Psoas muscle (tissue), 8 donors: ENCODE results near the gene WHRN. TPM values are rescaled to one million over a fixed set of nuclear protein-coding genes. Genes with fewer than 3 reads are reported as not detected.

Experiments
- ATAC-seq, 4 donors: fragments of 200-7000 bp; cut with Tn5 transposase; one replicate each; pipeline ENCODE4 v1.9.1; 2020; ENCODE audit warnings: moderate library complexity in 3 of 4, mild to moderate bottlenecking in 2 of 4
- DNase-seq, 2 donors: peaks; one replicate each; pipeline ENCODE4 v3.0.0-alpha.2; 2020
- H3K27ac ChIP-seq: fragments of 200-600 bp; one replicate; pipeline ENCODE4 v1.8.0; 2022
- H3K27me3 ChIP-seq, 3 donors: fragments of 200-600 bp in 1 of 3; one replicate each; pipeline versions ENCODE4 v1.6.1 to v1.8.0; 2013 to 2022; ENCODE audit warnings: low read length in 2 of 3, mild to moderate bottlenecking in 2 of 3, moderate library complexity in 1 of 3; ENCODE audit not compliant: insufficient read depth in 3 of 3
- H3K36me3 ChIP-seq, 2 donors: fragments of 200-600 bp in 1 of 2; one replicate each; pipeline versions ENCODE4 v1.6.1 to v1.8.0; 2013 to 2022; ENCODE audit warnings: low read depth in 1 of 2, mild to moderate bottlenecking in 1 of 2, moderate library complexity in 1 of 2; ENCODE audit not compliant: insufficient read depth in 1 of 2
- H3K4me1 ChIP-seq: fragments of 200-600 bp; one replicate; pipeline ENCODE4 v1.8.0; 2022
- H3K4me3 ChIP-seq: fragments of 200-600 bp; one replicate; pipeline ENCODE4 v1.8.0; 2022; ENCODE audit warnings: mild to moderate bottlenecking
- H3K9me3 ChIP-seq: fragments of 200-600 bp; one replicate; pipeline ENCODE4 v1.8.0; 2022
- WGBS, 3 donors: extraction: QIAGEN DNeasy Blood & Tissue Kit; methylation state at CpG; one replicate each; pipeline versions ENCODE4 v1.1.6 to v1.1.7; 2013; 5-methylcytosine and 5-hydroxymethylcytosine counted together
- intact Hi-C, 2 donors: fragments of 100-400 bp; cut with DNase I; formaldehyde crosslinking; loops; one replicate each; pipeline versions ENCODE4 v1.11.0 to v1.14.2; 2022
- polyA plus RNA-seq, 3 donors: library from polyadenylated mRNA; stranded (reverse); fragments of 200-250 nt; gene quantifications; one replicate each; pipeline ENCODE4 v1.2.3, GENCODE V29; 2013
- total RNA-seq, 4 donors: library from RNA; stranded (reverse); fragmentation: NEBNext Ultra II Directional in 2 of 4; extraction: Animal tissue kit (Norgen Biotek cat#: 25700) in 2 of 4; gene quantifications; one replicate each; pipeline versions ENCODE4 v1.2.1 to v1.2.4, GENCODE V29; 2021 to 2023
- TF ChIP-seq, protein P1 (sequence below): fragments of 200-600 bp; IDR thresholded peaks from one replicate; pipeline ENCODE4 v1.8.0; 2022; ENCODE audit warnings: antibody characterized with exemption
- donor health status: healthy with polysubstance abuse.
- donor health status: DM: no; HTN: no; CAD: no; lungs with moderate emphysema.
- donor health status: Bipolar disorder and iron deficiency.
- donor health status: healthy.
- donor health status: DM: yes; HTN: yes; CAD: no.
- donor health status: DM: no; HTN: no; CAD: no.
- donor health status: DM: no; HTN: no; CAD: no.
- donor health status: DM: yes; HTN: yes; CAD: no.

Gene WHRN
- total and polyA plus RNA-seq, 7 donors, result 0.07 to 0.62 (median 0.15) TPM

DNA sequence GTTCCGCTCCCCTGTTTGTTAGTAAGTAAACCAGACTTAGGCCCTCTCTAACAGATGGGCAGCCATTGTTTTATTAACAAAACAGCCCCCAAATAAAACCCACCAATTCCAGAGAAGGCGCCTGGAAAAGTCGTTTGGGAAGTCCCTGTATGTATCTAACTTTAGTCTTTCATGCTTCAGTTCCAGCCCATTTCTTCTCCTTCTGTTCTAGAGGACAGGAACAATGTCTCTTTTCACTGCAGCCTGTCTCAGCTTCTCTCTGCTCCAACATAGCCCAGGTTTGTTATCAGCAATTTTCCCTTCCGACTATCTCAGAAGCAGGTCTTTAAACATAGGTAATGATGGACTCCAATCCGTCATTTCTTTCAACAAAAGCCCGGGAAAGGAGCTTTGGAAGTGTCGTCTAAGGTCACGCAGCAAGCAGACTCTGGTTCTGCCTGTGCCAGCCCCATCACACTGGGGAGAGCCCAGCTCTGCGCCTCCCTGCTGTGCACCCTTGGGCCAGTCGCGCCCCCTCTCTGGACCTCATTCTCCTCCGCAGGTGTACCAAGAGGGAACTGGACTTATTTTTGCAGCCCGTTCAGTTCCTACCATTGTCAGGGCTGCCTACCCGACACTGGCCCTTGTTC is 107.9 kb downstream of the WHRN start:
- WGBS, 3 donors, result 26 to 30% (median 28%) methylated on average over 14 of the region's 14 CpGs
- H3K27me3 ChIP-seq, result no peaks in the 10 kb centered on the region
- intact Hi-C loops, result no loop called here
- H3K36me3 ChIP-seq, result no peaks in the 10 kb centered on the region
- peak overlapping the region; percentile 90 for H3K4me3 ChIP-seq
- H3K4me1 ChIP-seq, result peaks cover 5% of the 10 kb centered on the region
- DNase-seq (no peak), ATAC-seq (peak; percentile 6 to 14 (median 10))
- no peaks in the 10 kb centered on the region for H3K9me3 ChIP-seq
- peak overlapping the region; percentile 77 for H3K27ac ChIP-seq
- TF ChIP-seq, protein P1, sequence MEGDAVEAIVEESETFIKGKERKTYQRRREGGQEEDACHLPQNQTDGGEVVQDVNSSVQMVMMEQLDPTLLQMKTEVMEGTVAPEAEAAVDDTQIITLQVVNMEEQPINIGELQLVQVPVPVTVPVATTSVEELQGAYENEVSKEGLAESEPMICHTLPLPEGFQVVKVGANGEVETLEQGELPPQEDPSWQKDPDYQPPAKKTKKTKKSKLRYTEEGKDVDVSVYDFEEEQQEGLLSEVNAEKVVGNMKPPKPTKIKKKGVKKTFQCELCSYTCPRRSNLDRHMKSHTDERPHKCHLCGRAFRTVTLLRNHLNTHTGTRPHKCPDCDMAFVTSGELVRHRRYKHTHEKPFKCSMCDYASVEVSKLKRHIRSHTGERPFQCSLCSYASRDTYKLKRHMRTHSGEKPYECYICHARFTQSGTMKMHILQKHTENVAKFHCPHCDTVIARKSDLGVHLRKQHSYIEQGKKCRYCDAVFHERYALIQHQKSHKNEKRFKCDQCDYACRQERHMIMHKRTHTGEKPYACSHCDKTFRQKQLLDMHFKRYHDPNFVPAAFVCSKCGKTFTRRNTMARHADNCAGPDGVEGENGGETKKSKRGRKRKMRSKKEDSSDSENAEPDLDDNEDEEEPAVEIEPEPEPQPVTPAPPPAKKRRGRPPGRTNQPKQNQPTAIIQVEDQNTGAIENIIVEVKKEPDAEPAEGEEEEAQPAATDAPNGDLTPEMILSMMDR, result no peak

DNA sequence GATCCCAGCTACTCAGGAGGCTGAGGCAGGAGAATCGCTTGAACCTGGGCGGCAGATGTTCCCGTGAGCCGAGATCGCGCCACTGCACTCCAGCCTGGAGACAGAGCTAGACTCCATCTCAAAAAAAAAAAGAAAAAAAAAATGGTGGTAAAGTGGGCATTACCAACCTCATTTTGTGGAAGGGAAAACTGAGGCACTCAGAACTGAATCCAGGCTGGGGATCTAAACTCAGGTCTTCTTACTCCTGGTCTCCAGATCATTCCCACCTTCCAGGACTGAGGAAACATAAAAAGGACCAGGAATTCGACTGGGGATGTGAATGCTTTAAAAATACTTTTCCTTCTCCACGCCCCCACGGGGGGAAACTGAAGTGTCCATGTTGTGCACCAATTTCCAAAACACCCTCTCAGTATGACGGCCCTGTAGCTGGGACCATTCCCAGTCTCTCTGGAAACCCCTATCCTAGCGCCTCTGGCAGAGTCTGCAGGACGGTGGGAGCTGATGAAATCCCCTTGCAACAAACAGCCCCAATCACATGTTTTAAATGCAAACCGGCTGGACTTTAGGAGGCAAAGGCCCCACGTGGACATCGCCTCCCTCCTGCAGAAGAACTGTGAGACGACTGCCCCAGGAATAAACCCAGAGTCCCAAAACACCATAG is 108.6 kb downstream of the WHRN start:
- intact Hi-C loops, result no loop called here
- TF ChIP-seq, protein P1, result no peak
- H3K4me3 ChIP-seq, result no peak overlapping the region
- 58 to 64% (median 59%) methylated on average over 16 of the region's 16 CpGs for WGBS, 3 donors
- no peaks in the 10 kb centered on the region for H3K27me3 ChIP-seq
- H3K27ac ChIP-seq, result no peak overlapping the region
- peaks cover 5% of the 10 kb centered on the region for H3K4me1 ChIP-seq
- H3K36me3 ChIP-seq, result no peaks in the 10 kb centered on the region
- H3K9me3 ChIP-seq, result no peaks in the 10 kb centered on the region
- DNase-seq, result peak in 1 of 2 donors; percentile 50
- no peak for ATAC-seq

DNA sequence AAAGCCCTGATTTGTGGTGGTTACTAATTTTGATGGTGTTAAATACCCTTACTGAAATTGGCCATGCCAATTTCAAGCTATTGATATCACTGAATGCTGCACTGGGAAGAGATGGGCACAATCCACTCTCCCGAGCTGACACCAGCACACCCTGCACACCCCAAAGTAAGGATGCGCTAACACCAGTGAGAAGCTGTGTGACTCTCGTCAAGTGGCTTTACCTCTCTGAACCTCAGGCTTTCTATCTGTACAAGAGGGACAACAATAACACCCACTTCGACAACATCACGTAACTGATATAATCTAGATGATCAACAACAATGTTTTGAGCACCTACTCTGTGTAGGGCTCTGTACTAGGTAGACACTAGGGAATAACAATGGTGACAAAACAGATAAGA is 109.5 kb downstream of the WHRN start:
- Histone ChIP-seq H3K27me3 (no peaks in the 10 kb centered on the region), H3K9me3 (no peaks in the 10 kb centered on the region), H3K4me1 (peaks cover 5% of the 10 kb centered on the region), H3K27ac (no peak overlapping the region), H3K36me3 (no peaks in the 10 kb centered on the region), H3K4me3 (no peak overlapping the region)
- ATAC-seq, result no peak
- intact Hi-C loops, result no loop called here
- DNase-seq, result no peak
- 93 to 97% (median 95%) methylated on average over 5 of the region's 5 CpGs for WGBS, 3 donors
- TF ChIP-seq, protein P1, result no peak

DNA sequence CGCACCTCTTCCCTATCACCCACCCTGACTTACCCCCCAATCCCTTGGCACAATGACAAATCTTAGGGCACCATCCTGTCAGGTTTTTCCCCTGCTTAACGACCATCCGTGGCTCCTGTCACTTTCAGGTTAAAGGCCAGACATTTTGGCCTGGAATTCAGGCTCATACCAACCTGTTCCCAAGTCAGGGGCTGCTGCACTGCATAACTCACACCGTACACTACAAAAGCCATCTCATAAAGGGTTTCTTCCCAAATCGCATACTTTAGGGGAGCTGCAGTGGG is 110.0 kb downstream of the WHRN start:
- H3K27ac ChIP-seq, result no peak overlapping the region
- WGBS, 3 donors, result 42 to 51% (median 42%) methylated on average over 5 of the region's 5 CpGs
- ATAC-seq (no peak), DNase-seq (no peak)
- no peak overlapping the region for H3K4me3 ChIP-seq
- H3K9me3 ChIP-seq, result no peaks in the 10 kb centered on the region
- TF ChIP-seq, protein P1, result no peak
- peaks cover 5% of the 10 kb centered on the region for H3K4me1 ChIP-seq
- no peaks in the 10 kb centered on the region for H3K36me3 ChIP-seq
- intact Hi-C loops, result no loop called here
- no peaks in the 10 kb centered on the region for H3K27me3 ChIP-seq
